Memory B cell (primary cell): ENCODE data around the gene YY1AP1.
"Not testable (repeated sequence)": the region's sequence is repeated elsewhere in the genome, so short reads cannot be mapped to it uniquely, and the experiment has no call there.

Experiments
- ATAC-seq: fragments of 150-1000 bp; cut with Tn5 transposase; 2 replicates; pipeline ENCODE4 v1.10.0; 2021; ENCODE audit warnings: low read depth, mild to moderate bottlenecking, moderate library complexity
- DNase-seq, 2 donors: peaks; one replicate each; pipeline ENCODE4 v3.0.0; 2022; ENCODE audit warnings: low spot score in 2 of 2
- H3K27ac Mint-ChIP-seq: one replicate; pipeline ENCODE4 v1.8.0; 2022; ENCODE audit warnings: mild to moderate bottlenecking, moderate library complexity, mixed read lengths
- H3K27me3 Mint-ChIP-seq: one replicate; pipeline ENCODE4 v1.8.0; 2022; ENCODE audit warnings: mixed read lengths
- H3K36me3 Mint-ChIP-seq: one replicate; pipeline ENCODE4 v1.8.0; 2022; ENCODE audit warnings: mild to moderate bottlenecking, mixed read lengths
- H3K4me1 Mint-ChIP-seq: one replicate; pipeline ENCODE4 v1.8.0; 2022; ENCODE audit warnings: mixed read lengths
- H3K4me3 Mint-ChIP-seq: one replicate; pipeline ENCODE4 v1.8.0; 2022; ENCODE audit warnings: mild to moderate bottlenecking, moderate library complexity, mixed read lengths
- H3K9me3 Mint-ChIP-seq: one replicate; pipeline ENCODE4 v1.8.0; 2022; ENCODE audit warnings: mixed read lengths

The YY1AP1 gene

DNA sequence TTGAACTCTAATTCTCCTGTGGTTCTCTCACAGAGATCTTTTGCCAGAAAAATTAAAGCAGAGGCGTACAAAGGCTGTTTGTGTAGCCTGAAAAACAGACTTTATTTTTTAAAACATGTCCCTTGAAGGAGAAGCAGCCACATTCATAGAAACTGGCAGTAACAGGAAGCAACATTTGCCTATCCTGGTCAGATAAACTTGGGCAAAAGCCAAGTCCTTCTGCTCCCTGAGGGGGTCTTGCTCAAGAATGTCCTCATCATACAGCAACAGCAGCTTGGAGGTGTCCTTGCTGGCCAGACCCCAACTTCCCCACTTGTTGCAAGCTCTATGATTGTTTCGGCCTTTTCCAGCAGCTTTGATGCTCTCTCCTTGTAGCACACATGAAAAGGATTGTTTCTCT, 42.3 kb downstream of the YY1AP1 start:
- DNase-seq (no peak), ATAC-seq (no peak)
- Mint-ChIP-seq H3K27me3 (no peaks in the 10 kb centered on the region), H3K36me3 (peaks cover 8% of the 10 kb centered on the region), H3K9me3 (peaks cover 10% of the 10 kb centered on the region), H3K4me3 (no peak overlapping the region), H3K4me1 (peaks cover 9% of the 10 kb centered on the region), H3K27ac (no peak overlapping the region)

DNA sequence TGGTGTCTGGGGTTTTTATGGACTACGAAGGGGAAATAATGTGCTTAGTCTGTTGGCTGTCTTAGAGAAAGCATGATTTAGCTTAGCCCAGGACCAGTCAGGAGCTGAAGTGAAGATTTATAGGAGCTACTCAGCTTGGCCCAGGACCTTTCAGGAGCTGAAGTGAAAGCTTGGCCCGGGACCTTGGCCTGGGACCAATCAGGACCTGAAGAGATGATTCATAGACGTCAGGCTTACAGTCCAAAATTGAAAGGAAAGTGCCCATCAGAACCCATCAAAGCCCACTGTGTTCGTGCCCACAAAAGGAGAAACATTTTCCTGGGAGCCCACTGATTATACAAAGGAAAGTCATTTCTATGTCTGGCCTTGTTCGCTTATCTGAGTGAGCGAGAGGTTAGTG, 42.9 kb downstream of the YY1AP1 start:
- Mint-ChIP-seq H3K4me3 (no peak overlapping the region), H3K36me3 (peaks cover 8% of the 10 kb centered on the region)
- DNase-seq: no peak

DNA sequence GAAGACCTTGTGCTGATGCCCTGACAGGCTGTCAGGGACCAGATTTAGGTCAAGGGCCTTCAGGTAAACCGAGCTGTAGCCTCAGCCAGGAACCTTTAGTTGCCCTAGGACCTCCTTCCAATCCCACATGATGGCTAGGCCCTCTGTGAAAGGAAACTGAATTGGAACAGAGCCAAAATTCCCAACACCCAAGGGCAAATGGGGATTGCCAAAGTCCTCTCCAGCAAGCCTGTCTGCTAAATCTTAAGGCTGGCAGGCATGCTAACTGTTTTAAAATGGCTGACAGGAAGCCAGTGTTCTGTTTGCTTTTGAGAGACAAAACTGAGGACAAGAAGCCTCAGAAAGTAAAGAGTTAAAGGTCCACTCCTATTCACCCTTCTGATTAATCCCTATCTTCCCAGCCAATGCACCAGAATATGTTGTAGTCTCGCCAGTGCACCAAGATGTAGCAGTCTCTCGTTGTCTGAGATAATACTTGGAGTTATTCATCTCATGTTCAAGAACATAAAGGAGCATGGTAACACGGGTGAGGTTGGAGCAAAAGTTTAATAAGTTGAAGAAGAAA, 43.5 kb downstream of the YY1AP1 start:
- Mint-ChIP-seq H3K27me3 (no peaks in the 10 kb centered on the region), H3K36me3 (peaks cover 7% of the 10 kb centered on the region), H3K9me3 (peaks cover 9% of the 10 kb centered on the region), H3K4me1 (peaks cover 8% of the 10 kb centered on the region), H3K4me3 (no peak overlapping the region), H3K27ac (no peak overlapping the region)
- ATAC-seq (no peak), DNase-seq (no peak)

More for the DNA sequence above, 42.9 kb downstream of the YY1AP1 start:
- Mint-ChIP-seq H3K27me3 (no peaks in the 10 kb centered on the region), H3K9me3 (peaks cover 10% of the 10 kb centered on the region), H3K27ac (no peak overlapping the region), H3K4me1 (peaks cover 9% of the 10 kb centered on the region)
- ATAC-seq: no peak

DNA sequence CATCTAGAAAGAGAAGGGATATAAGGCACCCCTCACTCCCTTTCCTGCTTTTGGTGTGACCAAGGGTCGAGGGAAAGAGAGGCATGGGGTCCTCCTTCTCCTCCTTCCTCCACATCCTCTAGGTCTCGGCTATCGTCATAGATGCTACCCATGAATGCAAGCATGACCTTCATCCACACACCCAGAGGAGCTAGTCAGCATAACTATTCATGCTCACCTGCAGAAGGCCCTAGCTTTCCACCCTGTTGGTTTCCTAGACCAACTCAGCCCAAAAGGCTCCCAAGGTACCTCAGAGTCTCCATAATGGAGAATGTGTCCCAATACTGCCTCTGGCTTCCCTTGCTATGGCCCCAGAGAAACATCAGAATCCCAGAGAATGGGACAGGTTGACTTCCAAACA, 45.3 kb downstream of the YY1AP1 start:
- peaks cover 8% of the 10 kb centered on the region for H3K9me3 Mint-ChIP-seq
- H3K4me3 Mint-ChIP-seq: no peak overlapping the region
- no peaks in the 10 kb centered on the region for H3K27me3 Mint-ChIP-seq
- no peak overlapping the region for H3K27ac Mint-ChIP-seq
- peaks cover 5% of the 10 kb centered on the region for H3K36me3 Mint-ChIP-seq
- DNase-seq (no peak), ATAC-seq (no peak)
- peaks cover 5% of the 10 kb centered on the region for H3K4me1 Mint-ChIP-seq

DNA sequence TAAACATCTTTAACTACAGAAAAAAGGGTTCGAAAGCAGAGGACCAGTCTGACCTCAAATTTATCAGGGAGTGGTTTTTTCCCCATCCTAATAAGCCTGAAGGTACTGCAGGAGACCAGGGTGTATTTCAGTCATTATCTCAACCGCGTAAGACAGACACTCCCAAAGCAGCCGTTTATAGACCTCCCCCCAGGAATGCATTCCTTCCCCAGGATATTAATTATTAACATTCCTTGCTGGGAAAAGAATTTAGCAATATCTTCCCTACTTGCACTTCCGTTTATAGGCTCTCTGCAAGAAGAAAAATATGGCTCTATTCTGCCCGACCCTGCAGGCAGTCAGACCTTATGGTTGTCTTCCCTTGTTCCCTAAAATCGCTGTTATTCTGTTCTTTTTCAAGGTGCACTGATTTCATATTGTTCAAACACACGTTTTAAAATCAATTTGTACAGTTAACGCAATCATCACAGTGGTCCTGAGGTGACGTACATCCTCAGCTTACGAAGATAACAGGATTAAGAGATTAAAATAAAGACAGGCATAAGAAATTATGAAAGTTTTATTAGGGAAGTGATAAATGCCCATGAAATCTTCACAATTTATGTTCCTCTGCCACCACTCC, 45.9 kb downstream of the YY1AP1 start:
- H3K36me3 Mint-ChIP-seq, H3K9me3 Mint-ChIP-seq, ATAC-seq, H3K4me1 Mint-ChIP-seq, H3K27me3 Mint-ChIP-seq, H3K27ac Mint-ChIP-seq, DNase-seq, H3K4me3 Mint-ChIP-seq: not testable (repeated sequence)

DNA sequence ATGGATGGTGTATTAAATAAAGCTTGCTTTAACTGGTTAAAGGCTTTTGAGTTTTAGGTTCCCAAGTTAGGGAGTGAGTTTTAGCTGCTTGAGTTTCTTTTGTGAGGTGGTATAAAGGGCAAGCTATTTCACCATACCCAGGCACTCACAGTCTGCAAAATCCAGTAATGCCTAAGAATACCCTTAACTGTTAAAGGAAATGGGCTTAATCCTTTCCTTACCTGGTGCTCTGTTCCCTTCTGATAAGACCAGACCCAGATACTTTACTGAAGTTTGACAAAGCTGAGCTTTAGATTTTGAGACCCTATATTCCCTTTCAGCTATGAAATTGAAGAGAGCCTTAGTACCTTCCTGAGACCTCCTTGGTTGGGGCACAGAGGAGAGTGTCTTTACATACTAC, 48.2 kb downstream of the YY1AP1 start:
- Mint-ChIP-seq H3K4me1 (peaks cover 9% of the 10 kb centered on the region), H3K36me3 (peaks cover 5% of the 10 kb centered on the region), H3K4me3 (no peak overlapping the region), H3K27me3 (no peaks in the 10 kb centered on the region), H3K27ac (no peak overlapping the region), H3K9me3 (peaks cover 8% of the 10 kb centered on the region)
- ATAC-seq (no peak), DNase-seq (no peak)

DNA sequence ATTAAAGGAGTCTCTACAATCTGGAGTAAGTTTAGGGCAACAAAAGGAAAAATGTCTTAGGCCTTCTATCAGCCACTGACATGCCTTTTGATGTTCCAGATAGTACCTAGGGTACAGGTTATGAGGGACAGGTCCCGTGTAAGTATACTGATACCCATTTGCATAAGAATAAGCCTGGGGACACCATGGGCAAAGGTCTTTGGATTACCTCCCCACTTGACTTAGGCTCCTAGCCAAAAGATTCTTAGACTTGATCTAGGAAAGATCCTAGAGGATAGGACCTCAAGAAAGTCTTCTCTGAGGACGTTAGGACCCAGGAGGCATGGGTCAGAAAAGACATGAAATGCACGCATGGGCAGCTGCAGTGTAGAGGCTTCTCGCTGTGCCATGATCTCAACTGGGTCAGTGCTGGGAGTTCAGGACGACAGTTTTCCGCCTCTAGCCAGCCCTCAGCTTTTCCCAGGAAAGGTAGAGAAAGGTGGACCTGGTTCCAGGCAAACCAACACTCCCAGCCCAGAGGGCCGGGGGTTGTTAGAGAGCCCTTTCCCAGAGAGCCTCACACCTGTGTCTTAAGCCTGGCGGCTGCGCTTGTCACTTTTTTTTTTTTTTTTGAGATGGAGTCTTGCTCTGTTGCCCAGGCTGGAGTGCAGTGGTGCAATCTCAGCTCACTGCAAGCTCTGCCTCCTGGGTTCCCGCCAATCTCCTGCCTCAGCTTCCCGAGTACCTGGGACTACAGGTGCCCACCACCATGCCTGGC, 52.0 kb downstream of the YY1AP1 start:
- Mint-ChIP-seq H3K9me3 (peaks cover under 1% of the 10 kb centered on the region), H3K4me1 (peaks cover 7% of the 10 kb centered on the region), H3K4me3 (peak overlapping the region; percentile 88), H3K36me3 (no peaks in the 10 kb centered on the region), H3K27me3 (no peaks in the 10 kb centered on the region), H3K27ac (peak overlapping the region; percentile 97)
- peak; percentile 21 for ATAC-seq
- DNase-seq: no peak

DNA sequence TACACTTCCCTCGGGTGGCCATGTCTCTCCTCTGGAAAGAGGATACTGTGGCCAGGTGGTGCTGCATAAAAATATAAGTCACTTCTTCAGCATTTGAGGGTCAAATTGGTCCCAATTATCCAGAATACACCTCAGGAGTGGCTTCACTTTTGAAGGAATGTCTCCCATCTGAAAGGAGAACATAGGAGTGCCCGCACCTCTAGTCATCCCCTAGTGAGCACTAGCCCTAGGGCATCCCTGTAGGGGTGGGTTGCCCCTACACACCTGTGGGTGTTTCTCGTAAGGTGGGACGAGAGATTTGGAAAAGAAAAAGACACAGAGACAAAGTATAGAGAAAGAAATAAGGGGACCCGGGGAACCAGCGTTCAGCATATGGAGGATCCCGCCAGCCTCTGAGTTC, 62.1 kb downstream of the YY1AP1 start:
- DNase-seq, H3K27ac Mint-ChIP-seq, H3K9me3 Mint-ChIP-seq, H3K36me3 Mint-ChIP-seq, H3K27me3 Mint-ChIP-seq, H3K4me1 Mint-ChIP-seq, ATAC-seq, H3K4me3 Mint-ChIP-seq: not testable (repeated sequence)

DNA sequence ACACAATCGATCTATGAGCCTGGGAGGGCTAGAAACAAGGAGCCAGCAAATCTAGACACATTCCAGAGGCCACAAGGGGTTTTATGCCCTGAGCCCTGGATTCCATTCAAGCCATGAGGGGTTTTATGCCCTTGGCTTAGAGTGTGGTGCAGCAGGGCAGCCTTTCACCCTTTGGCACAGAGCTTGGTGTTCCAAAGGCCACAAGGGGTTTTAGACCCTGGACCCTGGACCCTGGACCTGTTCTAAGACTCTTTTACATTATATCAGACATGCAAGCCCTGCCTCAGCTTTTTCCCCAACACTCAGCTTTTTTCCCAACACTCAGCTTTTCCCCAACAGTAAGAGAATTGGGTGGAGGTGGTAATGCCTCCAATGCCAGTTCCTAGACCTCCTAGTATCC, 65.2 kb downstream of the YY1AP1 start:
- Mint-ChIP-seq H3K27me3 (no peaks in the 10 kb centered on the region), H3K36me3 (peaks cover 1% of the 10 kb centered on the region), H3K9me3 (no peaks in the 10 kb centered on the region), H3K27ac (no peak overlapping the region), H3K4me1 (no peaks in the 10 kb centered on the region), H3K4me3 (no peak overlapping the region)
- no peak for ATAC-seq
- no peak for DNase-seq

DNA sequence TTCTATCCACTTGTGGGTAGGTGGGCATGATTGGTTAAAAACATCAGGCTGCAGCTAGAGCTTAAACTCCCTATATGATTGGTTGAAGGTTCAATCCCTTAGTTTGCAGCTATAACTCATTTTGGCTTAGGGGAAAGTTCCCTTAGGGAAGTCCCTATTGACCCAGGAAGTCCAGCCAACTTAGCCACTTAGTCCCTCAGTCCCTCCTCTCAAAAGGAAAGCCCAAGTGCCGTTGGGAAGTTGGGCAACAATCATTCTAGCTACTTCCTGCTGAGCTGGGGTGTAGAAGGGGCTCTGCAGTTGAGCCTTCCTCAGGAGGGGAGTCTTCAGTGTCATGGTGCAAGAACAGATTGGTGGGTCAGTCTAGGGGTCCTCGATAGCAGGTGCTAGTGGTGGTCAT, 66.4 kb downstream of the YY1AP1 start:
- no peaks in the 10 kb centered on the region for H3K4me1 Mint-ChIP-seq
- DNase-seq (no peak), ATAC-seq (no peak)
- no peaks in the 10 kb centered on the region for H3K27me3 Mint-ChIP-seq
- peaks cover 1% of the 10 kb centered on the region for H3K36me3 Mint-ChIP-seq
- H3K9me3 Mint-ChIP-seq: no peaks in the 10 kb centered on the region
- H3K4me3 Mint-ChIP-seq: no peak overlapping the region
- no peak overlapping the region for H3K27ac Mint-ChIP-seq

DNA sequence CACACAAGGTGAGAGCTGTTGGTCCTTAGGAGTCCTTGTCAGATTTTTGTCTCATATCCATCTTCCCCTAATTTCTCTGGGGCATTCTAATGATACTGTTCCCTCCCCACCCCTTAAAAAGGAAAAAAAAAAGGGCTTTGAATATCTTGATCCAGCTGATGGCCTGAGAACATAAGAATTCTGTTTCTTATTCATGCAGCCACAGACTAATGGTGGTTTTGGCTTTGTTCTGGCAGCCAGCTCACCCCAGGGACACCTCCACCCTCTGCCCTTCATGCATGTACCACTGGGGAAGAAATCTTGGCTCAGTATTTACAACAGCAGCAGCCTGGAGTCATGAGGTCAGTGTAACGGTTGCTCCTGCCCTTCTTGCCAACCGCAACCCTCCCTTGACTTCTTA, 75.3 kb downstream of the YY1AP1 start:
- not testable (repeated sequence) for H3K27ac Mint-ChIP-seq, ATAC-seq, H3K9me3 Mint-ChIP-seq, H3K4me1 Mint-ChIP-seq, DNase-seq, H3K4me3 Mint-ChIP-seq, H3K27me3 Mint-ChIP-seq, H3K36me3 Mint-ChIP-seq

DNA sequence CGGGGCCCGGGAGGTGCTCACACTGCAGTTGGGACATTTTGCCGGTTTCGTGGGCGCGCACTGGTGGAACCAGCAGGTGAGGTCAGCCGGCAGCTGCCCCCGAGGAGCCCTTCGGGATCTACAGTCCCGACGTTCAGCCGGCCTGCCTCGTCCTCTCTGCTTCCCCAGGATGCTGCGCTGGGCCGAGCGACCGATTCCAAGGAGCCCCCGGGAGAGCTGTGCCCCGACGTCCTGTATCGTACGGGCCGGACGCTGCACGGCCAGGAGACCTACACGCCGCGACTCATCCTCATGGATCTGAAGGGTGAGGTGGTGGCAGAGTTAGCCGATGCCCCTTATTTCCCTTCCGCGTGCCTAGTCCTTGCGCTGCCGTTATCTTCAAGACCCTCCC, 78.3 kb downstream of the YY1AP1 start:
- not testable (repeated sequence) for DNase-seq, H3K36me3 Mint-ChIP-seq, H3K4me1 Mint-ChIP-seq, H3K9me3 Mint-ChIP-seq, H3K27me3 Mint-ChIP-seq
- ATAC-seq: peak; percentile 4
- Mint-ChIP-seq H3K27ac (peak overlapping the region; percentile 94), H3K4me3 (peak overlapping the region; percentile 99)

DNA sequence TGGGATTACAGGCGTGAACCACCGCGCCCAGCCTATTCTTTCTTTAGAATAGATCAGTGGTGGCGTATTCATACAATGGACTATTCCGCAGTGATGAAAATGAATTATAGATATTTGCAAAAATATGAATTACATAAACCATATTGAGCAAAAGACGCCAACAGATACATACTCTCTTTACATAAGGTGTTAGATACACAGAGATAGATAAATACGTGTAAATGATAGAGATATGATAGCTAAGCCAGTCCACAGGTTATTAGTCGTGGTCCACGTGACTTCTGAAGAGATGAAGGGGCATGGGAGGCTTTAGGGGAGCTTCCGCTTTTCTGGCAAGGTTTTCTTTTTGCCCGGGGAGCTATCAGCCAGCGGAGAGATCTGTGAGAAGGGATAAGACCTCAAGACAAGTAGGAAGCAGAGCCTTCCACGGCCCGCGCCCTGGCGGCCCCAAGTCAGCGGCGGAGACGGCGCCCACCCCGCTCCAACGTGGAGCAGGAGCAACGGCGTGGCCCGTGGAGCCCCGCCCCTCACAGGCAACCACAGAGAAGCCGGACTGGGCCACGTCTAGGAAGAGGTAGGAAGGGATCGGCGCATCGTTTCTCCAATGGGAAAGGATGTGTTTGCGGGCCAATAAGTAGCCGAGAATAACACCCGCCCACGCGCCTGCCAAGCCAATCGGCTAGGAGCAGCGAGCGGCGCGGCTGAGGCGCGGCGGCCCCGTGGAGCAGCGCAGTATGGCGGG, 78.9 kb downstream of the YY1AP1 start, which contains the start of gene MSTO1:
MSTO1 (plus strand) TSS at position 704 of the 742 bp plus-strand sequence; CDS start at position 735, 31 bp downstream.
- H3K36me3 Mint-ChIP-seq: no peaks in the 10 kb centered on the region
- peaks cover 6% of the 10 kb centered on the region for H3K4me1 Mint-ChIP-seq
- peak within 1 kb of the TSS; percentile 99 for H3K4me3 Mint-ChIP-seq
- ATAC-seq: peak; percentile 95
- H3K9me3 Mint-ChIP-seq: no peaks in the 10 kb centered on the region
- peak within 1 kb of the TSS; percentile 94 for H3K27ac Mint-ChIP-seq
- no peaks in the 10 kb centered on the region for H3K27me3 Mint-ChIP-seq
- peak; percentile 64 to 72 for DNase-seq
